Mesenchymal stem cell (in vitro differentiated cells and primary cell): ENCODE results near the gene SCN3B.
A peak's percentile ranks its signal among the peaks of the same experiment; 100 is the strongest.

Source experiments
- DNase-seq: peaks from one replicate; pipeline ENCODE4 v3.0.0-alpha.2; 2013
- H2AFZ ChIP-seq: one replicate; pipeline ENCODE4 v1.6.1; 2013; ENCODE audit warnings: low read depth, mild to moderate bottlenecking, control low read depth, inconsistent platforms, low read length, moderate library complexity
- H2AK5ac ChIP-seq: 2 replicates; pipeline ENCODE4 v1.6.1; 2013; ENCODE audit warnings: low read length, moderate library complexity, mild to moderate bottlenecking, inconsistent platforms; ENCODE audit not compliant: severe bottlenecking
- H2BK120ac ChIP-seq: one replicate; pipeline ENCODE4 v1.6.1; 2013; ENCODE audit warnings: low read depth, mild to moderate bottlenecking, inconsistent platforms, low read length, moderate library complexity
- H2BK12ac ChIP-seq, 2 experiments: one replicate each; pipeline ENCODE4 v1.6.1; 2013; ENCODE audit warnings: inconsistent platforms in 2 of 2, low read length in 2 of 2, mild to moderate bottlenecking in 2 of 2, moderate library complexity in 2 of 2, control low read depth in 1 of 2
- H2BK15ac ChIP-seq: one replicate; pipeline ENCODE4 v1.6.1; 2013; ENCODE audit warnings: mild to moderate bottlenecking, low read depth, inconsistent platforms; ENCODE audit not compliant: poor library complexity, severe bottlenecking
- H2BK5ac ChIP-seq: 2 replicates; pipeline ENCODE4 v1.6.1; 2013; ENCODE audit warnings: low read depth, mild to moderate bottlenecking, low read length, control low read depth, inconsistent platforms; ENCODE audit not compliant: poor library complexity, severe bottlenecking
- H3K14ac ChIP-seq, 2 experiments: one replicate each; pipeline ENCODE4 v1.6.1; 2013; ENCODE audit warnings: inconsistent platforms in 2 of 2, low read length in 2 of 2, control low read depth in 1 of 2, mild to moderate bottlenecking in 1 of 2, moderate library complexity in 1 of 2
- H3K18ac ChIP-seq, 2 experiments: one replicate each; pipeline ENCODE4 v1.6.1; 2013; ENCODE audit warnings: inconsistent platforms in 2 of 2, low read length in 2 of 2, control low read depth in 1 of 2, low read depth in 1 of 2, mild to moderate bottlenecking in 1 of 2
- H3K23ac ChIP-seq, 2 experiments: one replicate each; pipeline ENCODE4 v1.6.1; 2013; ENCODE audit warnings: inconsistent platforms in 2 of 2, low read length in 2 of 2, mild to moderate bottlenecking in 2 of 2, moderate library complexity in 2 of 2, control low read depth in 1 of 2
- H3K27ac ChIP-seq: 2 replicates; pipeline ENCODE4 v1.5.1; 2013; ENCODE audit warnings: mild to moderate bottlenecking, moderate library complexity, low read length, control low read depth, inconsistent platforms; ENCODE audit not compliant: poor library complexity, severe bottlenecking
- H3K27me3 ChIP-seq, 2 experiments: 2 replicates each; pipeline versions ENCODE4 v1.6.1 to v1.7.0; 2013; ENCODE audit warnings: low read length in 2 of 2, mild to moderate bottlenecking in 2 of 2, moderate library complexity in 2 of 2, control low read depth in 1 of 2, inconsistent platforms in 1 of 2; ENCODE audit not compliant: control insufficient read depth in 1 of 2, insufficient read depth in 1 of 2
- H3K36me3 ChIP-seq, 2 experiments: 2 replicates each; pipeline versions ENCODE4 v1.6.1 to v1.7.0; 2013; ENCODE audit warnings: low read length in 2 of 2, control low read depth in 1 of 2, inconsistent platforms in 1 of 2, low read depth in 1 of 2, mild to moderate bottlenecking in 1 of 2; ENCODE audit not compliant: insufficient read depth in 2 of 2, control insufficient read depth in 1 of 2
- H3K4ac ChIP-seq, 2 experiments: one replicate each; pipeline ENCODE4 v1.6.1; 2013; ENCODE audit warnings: inconsistent platforms in 2 of 2, low read length in 2 of 2, mild to moderate bottlenecking in 2 of 2, moderate library complexity in 2 of 2, control low read depth in 1 of 2, low read depth in 1 of 2
- H3K4me1 ChIP-seq: 2 replicates; pipeline ENCODE4 v1.6.1; 2013; ENCODE audit warnings: low read depth, low read length, control low read depth; ENCODE audit not compliant: control insufficient read depth, insufficient read depth
- H3K4me2 ChIP-seq: 2 replicates; pipeline ENCODE4 v1.6.1; 2013; ENCODE audit warnings: low read length, mild to moderate bottlenecking, inconsistent platforms; ENCODE audit not compliant: poor library complexity, severe bottlenecking
- H3K4me3 ChIP-seq, 2 experiments: 2 replicates each; pipeline versions ENCODE4 v1.5.1 to v1.7.0; 2013; ENCODE audit warnings: low read length in 2 of 2, mild to moderate bottlenecking in 2 of 2, control low read depth in 1 of 2, low read depth in 1 of 2; ENCODE audit not compliant: insufficient read depth in 1 of 2
- H3K79me1 ChIP-seq: replicated peaks from 2 replicates; pipeline ENCODE4 v1.6.1; 2013; ENCODE audit warnings: mild to moderate bottlenecking, control low read depth, low read length, inconsistent platforms; ENCODE audit not compliant: poor library complexity, severe bottlenecking
- H3K9ac ChIP-seq: 2 replicates; pipeline ENCODE4 v1.7.0; 2013; ENCODE audit warnings: mild to moderate bottlenecking, low read length, moderate library complexity
- H3K9me3 ChIP-seq: 2 replicates; pipeline ENCODE4 v1.7.0; 2013; ENCODE audit warnings: mild to moderate bottlenecking, low read length; ENCODE audit not compliant: control insufficient read depth
- H4K8ac ChIP-seq: one replicate; pipeline ENCODE4 v1.6.1; 2013; ENCODE audit warnings: inconsistent platforms, mild to moderate bottlenecking, low read length, moderate library complexity
- H4K91ac ChIP-seq: one replicate; pipeline ENCODE4 v1.6.1; 2013; ENCODE audit warnings: mild to moderate bottlenecking, low read length, inconsistent platforms
- WGBS: methylation state at CpG from one replicate; pipeline ENCODE4 v1.1.7; 2013; ENCODE audit warnings: mixed read lengths; 5-methylcytosine and 5-hydroxymethylcytosine counted together

The SCN3B gene

GRCh38 chr11:123642435-123642834, 12.0 kb downstream of the SCN3B start:
- H2BK12ac ChIP-seq: no peak overlapping the region
- H2BK5ac ChIP-seq: no peak overlapping the region
- no peaks in the 10 kb centered on the region for H3K9me3 ChIP-seq
- no peak overlapping the region for H3K23ac ChIP-seq
- no peak overlapping the region for H2AFZ ChIP-seq
- H4K8ac ChIP-seq: no peak overlapping the region
- no peak for DNase-seq
- no peak overlapping the region for H3K9ac ChIP-seq
- H3K36me3 ChIP-seq: no peaks in the 10 kb centered on the region
- no peaks in the 10 kb centered on the region for H3K79me1 ChIP-seq
- H3K4ac ChIP-seq: no peak overlapping the region
- WGBS: 87% methylated on average over 15 of the region's 15 CpGs
- H3K4me2 ChIP-seq: no peak overlapping the region
- no peak overlapping the region for H2BK15ac ChIP-seq
- H3K18ac ChIP-seq: no peak overlapping the region
- peaks cover 8 to 82% of the 10 kb centered on the region in 2 experiments for H3K27me3 ChIP-seq
- no peak overlapping the region for H2AK5ac ChIP-seq
- H3K27ac ChIP-seq: no peak overlapping the region
- no peak overlapping the region for H3K14ac ChIP-seq
- no peak overlapping the region for H2BK120ac ChIP-seq
- H3K4me1 ChIP-seq: no peaks in the 10 kb centered on the region
- H3K4me3 ChIP-seq: no peak overlapping the region
- H4K91ac ChIP-seq: no peak overlapping the region

GRCh38 chr11:123641495-123641840, 13.0 kb downstream of the SCN3B start:
- no peaks in the 10 kb centered on the region for H3K9me3 ChIP-seq
- no peak overlapping the region for H2BK5ac ChIP-seq
- no peak overlapping the region for H2BK15ac ChIP-seq
- no peak overlapping the region for H4K8ac ChIP-seq
- no peak overlapping the region for H3K4me3 ChIP-seq
- no peaks in the 10 kb centered on the region for H3K36me3 ChIP-seq
- H3K23ac ChIP-seq: no peak overlapping the region
- no peak overlapping the region for H3K14ac ChIP-seq
- H2AK5ac ChIP-seq: no peak overlapping the region
- H2BK120ac ChIP-seq: no peak overlapping the region
- DNase-seq: no peak
- H3K4ac ChIP-seq: no peak overlapping the region
- no peak overlapping the region for H3K4me2 ChIP-seq
- H2AFZ ChIP-seq: no peak overlapping the region
- no peak overlapping the region for H4K91ac ChIP-seq
- no peak overlapping the region for H3K9ac ChIP-seq
- H3K4me1 ChIP-seq: no peaks in the 10 kb centered on the region
- H2BK12ac ChIP-seq: no peak overlapping the region
- H3K27me3 ChIP-seq: peaks cover 8 to 80% of the 10 kb centered on the region in 2 experiments
- H3K79me1 ChIP-seq: no peaks in the 10 kb centered on the region
- no peak overlapping the region for H3K18ac ChIP-seq
- no peak overlapping the region for H3K27ac ChIP-seq
- WGBS: 68% methylated on average over 3 of the region's 4 CpGs

- H2BK5ac ChIP-seq: no peak overlapping the region
- no peak overlapping the region for H2BK120ac ChIP-seq
- no peaks in the 10 kb centered on the region for H3K36me3 ChIP-seq
- no peak overlapping the region for H2AFZ ChIP-seq
- H3K27me3 ChIP-seq: peaks cover 8 to 78% of the 10 kb centered on the region in 2 experiments
- H3K9ac ChIP-seq: no peak overlapping the region
- no peak overlapping the region for H3K27ac ChIP-seq
- H3K4me2 ChIP-seq: no peak overlapping the region
- no peaks in the 10 kb centered on the region for H3K79me1 ChIP-seq
- no peak overlapping the region for H4K8ac ChIP-seq
- H2BK15ac ChIP-seq: no peak overlapping the region
- no peak overlapping the region for H2AK5ac ChIP-seq
- no peak overlapping the region for H2BK12ac ChIP-seq
- no peaks in the 10 kb centered on the region for H3K9me3 ChIP-seq
- H3K4me1 ChIP-seq: no peaks in the 10 kb centered on the region
- no peak overlapping the region for H3K4ac ChIP-seq
- WGBS: 39% methylated on average over 22 of the region's 22 CpGs
- H3K14ac ChIP-seq: no peak overlapping the region
- H3K18ac ChIP-seq: no peak overlapping the region
- peak; percentile 40 for DNase-seq
- H3K23ac ChIP-seq: no peak overlapping the region
- no peak overlapping the region for H3K4me3 ChIP-seq
- no peak overlapping the region for H4K91ac ChIP-seq
Observed at GRCh38 chr11:123640677-123641494, 13.5 kb downstream of the SCN3B start.

DNA sequence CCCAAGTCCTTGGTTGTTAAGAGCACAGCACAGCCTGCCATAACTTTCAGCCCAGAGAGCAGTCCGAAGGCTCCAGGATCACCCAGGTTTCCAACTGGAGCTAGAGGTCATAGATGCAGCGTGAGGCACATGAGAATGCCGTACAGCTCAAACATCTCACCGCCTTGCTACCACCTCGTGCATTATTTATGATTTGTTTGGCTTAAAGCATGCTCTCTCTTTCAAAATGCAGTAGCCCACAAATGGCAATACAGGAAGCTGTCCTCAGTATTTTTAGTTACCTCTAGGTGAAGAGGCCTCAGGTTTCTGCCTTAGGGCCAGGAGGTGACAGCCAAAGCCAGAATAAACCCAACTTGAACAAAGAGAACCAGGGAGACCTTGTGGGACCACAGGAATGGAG, 14.4 kb downstream of the SCN3B start:
- Histone ChIP-seq H3K4me1 (no peaks in the 10 kb centered on the region), H4K91ac (no peak overlapping the region)

More for the DNA sequence above, 14.4 kb downstream of the SCN3B start:
- Histone ChIP-seq H3K27me3 (peaks cover 8 to 72% of the 10 kb centered on the region in 2 experiments), H2BK5ac (no peak overlapping the region), H3K18ac (no peak overlapping the region), H3K79me1 (no peaks in the 10 kb centered on the region), H3K9ac (no peak overlapping the region), H4K8ac (no peak overlapping the region), H2BK15ac (no peak overlapping the region), H3K9me3 (no peaks in the 10 kb centered on the region), H3K4ac (no peak overlapping the region), H3K27ac (no peak overlapping the region), H3K14ac (no peak overlapping the region), H2BK12ac (no peak overlapping the region), H3K36me3 (no peaks in the 10 kb centered on the region), H2AK5ac (no peak overlapping the region), H3K4me2 (no peak overlapping the region), H3K4me3 (no peak overlapping the region), H2BK120ac (no peak overlapping the region), H3K23ac (no peak overlapping the region), H2AFZ (no peak overlapping the region)
- 58% methylated on average over 5 of the region's 5 CpGs for WGBS
- no peak for DNase-seq
